GM06990 (cell line): ENCODE measurements around the gene C1orf210.

Experiments
- DNase-seq: peaks from one replicate; pipeline ENCODE4 v3.0.0-alpha.2; 2011; ENCODE audit not compliant: insufficient read length; ENCODE audit errors: extremely low read depth
- H3K27me3 ChIP-seq: replicated peaks from 2 replicates; pipeline ENCODE4 v1.6.0; 2011; ENCODE audit warnings: low read length; ENCODE audit not compliant: control insufficient read depth, insufficient read depth
- H3K36me3 ChIP-seq: 2 replicates; pipeline ENCODE4 v1.5.1; 2011; ENCODE audit warnings: low read length; ENCODE audit not compliant: control insufficient read depth, insufficient read depth
- H3K4me3 ChIP-seq: replicated peaks from 2 replicates; pipeline ENCODE4 v1.5.1; 2011; ENCODE audit warnings: low read depth, mild to moderate bottlenecking, control low read depth, low read length
- TF ChIP-seq, protein P1 (sequence below): IDR thresholded peaks from 2 replicates; pipeline ENCODE4 v1.5.1; 2011; ENCODE audit warnings: low read length, control low read depth, mild to moderate bottlenecking, inconsistent platforms; ENCODE audit not compliant: insufficient read depth, poor library complexity, severe bottlenecking

C1orf210 gene

DNA sequence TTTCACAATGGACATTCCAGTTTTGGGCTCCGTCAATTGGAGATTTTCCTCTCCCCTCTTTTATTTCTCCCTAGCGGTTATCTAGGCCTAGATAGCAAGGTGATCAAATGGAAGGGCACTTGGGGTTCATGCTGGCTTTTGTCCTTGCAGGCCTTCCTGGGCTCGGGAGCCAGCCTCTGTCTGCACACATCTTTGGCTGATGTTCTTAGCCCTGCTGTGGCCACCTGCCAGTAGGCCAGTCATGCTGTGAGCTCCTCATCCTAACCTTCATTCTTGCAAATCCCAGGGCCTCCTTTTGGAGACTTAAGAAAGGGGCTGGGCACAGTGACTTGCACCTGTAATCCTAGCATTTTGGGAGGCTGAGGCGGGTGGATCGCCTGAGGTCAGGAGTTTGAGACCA is 28.9 kb upstream of the C1orf210 start:
- DNase-seq: no peak
- no peaks in the 10 kb centered on the region for H3K36me3 ChIP-seq
- TF ChIP-seq, protein P1, sequence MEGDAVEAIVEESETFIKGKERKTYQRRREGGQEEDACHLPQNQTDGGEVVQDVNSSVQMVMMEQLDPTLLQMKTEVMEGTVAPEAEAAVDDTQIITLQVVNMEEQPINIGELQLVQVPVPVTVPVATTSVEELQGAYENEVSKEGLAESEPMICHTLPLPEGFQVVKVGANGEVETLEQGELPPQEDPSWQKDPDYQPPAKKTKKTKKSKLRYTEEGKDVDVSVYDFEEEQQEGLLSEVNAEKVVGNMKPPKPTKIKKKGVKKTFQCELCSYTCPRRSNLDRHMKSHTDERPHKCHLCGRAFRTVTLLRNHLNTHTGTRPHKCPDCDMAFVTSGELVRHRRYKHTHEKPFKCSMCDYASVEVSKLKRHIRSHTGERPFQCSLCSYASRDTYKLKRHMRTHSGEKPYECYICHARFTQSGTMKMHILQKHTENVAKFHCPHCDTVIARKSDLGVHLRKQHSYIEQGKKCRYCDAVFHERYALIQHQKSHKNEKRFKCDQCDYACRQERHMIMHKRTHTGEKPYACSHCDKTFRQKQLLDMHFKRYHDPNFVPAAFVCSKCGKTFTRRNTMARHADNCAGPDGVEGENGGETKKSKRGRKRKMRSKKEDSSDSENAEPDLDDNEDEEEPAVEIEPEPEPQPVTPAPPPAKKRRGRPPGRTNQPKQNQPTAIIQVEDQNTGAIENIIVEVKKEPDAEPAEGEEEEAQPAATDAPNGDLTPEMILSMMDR: no peak
- H3K27me3 ChIP-seq: no peaks in the 10 kb centered on the region
- no peak overlapping the region for H3K4me3 ChIP-seq

DNA sequence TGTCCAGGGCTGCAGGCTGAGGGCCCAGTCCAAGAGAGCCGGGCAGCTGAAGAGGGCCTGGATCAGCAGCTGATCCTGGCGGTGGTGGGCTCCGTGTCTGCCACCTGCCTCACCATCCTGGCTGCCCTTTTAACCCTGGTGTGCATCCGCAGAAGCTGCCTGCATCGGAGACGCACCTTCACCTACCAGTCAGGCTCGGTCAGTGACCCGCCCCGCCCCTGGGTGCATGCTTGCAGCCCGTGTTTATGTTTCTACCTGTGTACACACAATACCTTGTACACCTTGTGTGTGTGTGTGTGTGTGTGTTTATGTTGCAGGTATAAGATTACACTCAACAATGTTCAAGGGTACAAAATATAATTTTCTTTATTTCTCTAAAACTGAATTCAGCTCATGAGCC is 28.4 kb upstream of the C1orf210 start:
- no peaks in the 10 kb centered on the region for H3K36me3 ChIP-seq
- H3K4me3 ChIP-seq: no peak overlapping the region
- H3K27me3 ChIP-seq: no peaks in the 10 kb centered on the region
- TF ChIP-seq, protein P1: no peak
- no peak for DNase-seq

DNA sequence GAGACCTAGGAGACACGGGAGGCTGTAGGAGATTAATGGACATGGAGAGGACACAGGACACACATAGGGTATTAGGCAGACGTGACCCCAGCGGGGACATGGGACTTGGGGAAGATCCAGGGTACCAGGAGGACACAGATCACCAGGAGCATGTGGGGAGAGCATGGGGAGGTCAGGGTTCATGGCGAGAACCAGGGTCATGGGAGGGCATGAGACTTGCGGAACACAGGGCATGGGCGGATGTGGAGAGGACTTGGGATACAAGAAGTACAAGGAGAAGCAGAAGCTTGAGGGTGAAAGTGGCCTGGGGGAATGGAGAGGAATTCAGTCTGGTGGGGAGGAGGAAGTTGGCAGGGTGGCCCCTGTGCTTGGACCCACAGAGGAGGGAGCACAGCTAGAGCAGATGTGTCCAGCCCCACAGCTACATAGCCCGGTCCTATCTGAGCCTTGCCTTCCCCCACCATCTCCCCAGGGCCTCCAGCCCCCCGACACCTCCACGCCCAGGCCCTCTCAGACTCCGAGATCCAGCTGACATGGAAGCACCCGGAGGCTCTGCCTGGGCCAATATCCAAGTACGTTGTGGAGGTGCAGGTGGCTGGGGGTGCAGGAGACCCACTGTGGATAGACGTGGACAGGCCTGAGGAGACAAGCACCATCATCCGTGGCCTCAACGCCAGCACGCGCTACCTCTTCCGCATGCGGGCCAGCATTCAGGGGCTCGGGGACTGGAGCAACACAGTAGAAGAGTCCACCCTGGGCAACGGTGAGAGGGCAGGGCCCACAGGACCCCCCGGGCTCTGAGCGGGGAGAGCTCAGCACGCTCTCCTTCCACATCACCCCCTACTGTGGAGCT is 27.5 kb upstream of the C1orf210 start:
- H3K27me3 ChIP-seq: no peaks in the 10 kb centered on the region
- H3K4me3 ChIP-seq: no peak overlapping the region
- TF ChIP-seq, protein P1: no peak

DNA sequence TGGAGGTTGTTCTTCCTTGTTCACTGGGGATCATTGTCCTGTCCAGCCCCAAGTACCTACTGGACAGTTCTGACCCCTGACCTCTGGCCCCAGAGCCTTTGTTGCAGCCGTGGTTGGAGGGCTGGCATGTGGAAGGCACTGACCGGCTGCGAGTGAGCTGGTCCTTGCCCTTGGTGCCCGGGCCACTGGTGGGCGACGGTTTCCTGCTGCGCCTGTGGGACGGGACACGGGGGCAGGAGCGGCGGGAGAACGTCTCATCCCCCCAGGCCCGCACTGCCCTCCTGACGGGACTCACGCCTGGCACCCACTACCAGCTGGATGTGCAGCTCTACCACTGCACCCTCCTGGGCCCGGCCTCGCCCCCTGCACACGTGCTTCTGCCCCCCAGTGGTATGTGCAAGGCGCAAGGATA is 26.8 kb upstream of the C1orf210 start:
- DNase-seq: no peak
- TF ChIP-seq, protein P1: no peak
- Histone ChIP-seq H3K4me3 (no peak overlapping the region), H3K27me3 (no peaks in the 10 kb centered on the region), H3K36me3 (no peaks in the 10 kb centered on the region)

More for the DNA sequence above, 27.5 kb upstream of the C1orf210 start:
- no peaks in the 10 kb centered on the region for H3K36me3 ChIP-seq
- no peak for DNase-seq

DNA sequence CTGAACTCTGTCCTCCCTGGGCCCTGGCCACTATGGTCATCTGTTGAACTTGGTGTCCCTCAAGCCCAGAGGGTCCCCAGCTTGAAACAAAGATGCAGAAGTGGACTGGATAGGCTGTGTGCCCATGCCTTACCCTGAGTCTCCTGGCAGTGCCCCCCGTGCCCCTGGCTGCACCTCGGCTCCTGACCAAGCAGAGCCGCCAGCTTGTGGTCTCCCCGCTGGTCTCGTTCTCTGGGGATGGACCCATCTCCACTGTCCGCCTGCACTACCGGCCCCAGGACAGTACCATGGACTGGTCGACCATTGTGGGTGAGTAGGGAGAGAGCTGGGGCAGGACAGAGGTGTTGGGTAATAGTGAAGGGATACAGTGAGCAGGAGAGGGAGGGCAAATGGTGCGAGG is 26.1 kb upstream of the C1orf210 start:
- Histone ChIP-seq H3K27me3 (no peaks in the 10 kb centered on the region; the same call in 1 of the 2 replicates), H3K4me3 (no peak overlapping the region), H3K36me3 (no peaks in the 10 kb centered on the region)
- no peak for DNase-seq
- TF ChIP-seq, protein P1: no peak
